PC-9 (cell line): ENCODE measurements around the gene COX10. TPM values are rescaled to one million over a fixed set of nuclear protein-coding genes. Genes with fewer than 3 reads are reported as not detected.
"Not testable (repeated sequence)": the region's sequence is repeated elsewhere in the genome, so short reads cannot be mapped to it uniquely, and the experiment has no call there.

Experiments used
- BruUV-seq: library from RNA; stranded (reverse); fragments of 400-500 nt; replicated peaks from 2 replicates; lab custom pipeline; 2021; lab: Mats Ljungman, UMichigan
- CTCF ChIA-PET: fragments of 300-600 bp; sonication (Branson Sonifier 250); formaldehyde crosslinking; loops from one replicate; lab custom pipeline; 2022; ENCODE audit warnings: antibody characterized with exemption; lab: Charles Lee
- POLR2A ChIA-PET: fragments of 300-600 bp; sonication (Branson Sonifier 250); formaldehyde crosslinking; loops from one replicate; lab custom pipeline; 2022; ENCODE audit warnings: antibody characterized with exemption; ENCODE audit not compliant: unreplicated experiment; lab: Charles Lee
- DNase-seq, 2 experiments: peaks; one replicate each; pipeline versions ENCODE4 v3.0.0 to v3.0.0-alpha.2; 2015 to 2022; ENCODE audit warnings: mixed read lengths in 1 of 2
- H2AFZ ChIP-seq: fragments of 200-600 bp; sonication (generic); 2 replicates; pipeline ENCODE4 v1.8.1; 2017; ENCODE audit warnings: antibody characterized with exemption
- H3F3A ChIP-seq: fragments of 200-600 bp; sonication (generic); 2 replicates; pipeline ENCODE4 v1.8.1; 2017; ENCODE audit warnings: antibody characterized with exemption, mild to moderate bottlenecking, low read depth; ENCODE audit not compliant: insufficient read depth
- H3K27ac ChIP-seq: fragments of 200-600 bp; sonication (generic); 2 replicates; pipeline ENCODE4 v1.6.1; 2016; ENCODE audit warnings: mixed run types
- H3K27me3 ChIP-seq: fragments of 200-600 bp; sonication (generic); 2 replicates; pipeline ENCODE4 v1.6.1; 2016; ENCODE audit warnings: low read depth, mixed run types; ENCODE audit not compliant: insufficient read depth
- H3K36me3 ChIP-seq: fragments of 200-600 bp; sonication (generic); 2 replicates; pipeline ENCODE4 v1.6.1; 2016; ENCODE audit warnings: low read depth, mixed run types
- H3K4me1 ChIP-seq: fragments of 200-600 bp; sonication (generic); replicated peaks from 2 replicates; pipeline ENCODE4 v1.6.1; 2016; ENCODE audit warnings: mixed run types; ENCODE audit not compliant: insufficient read depth
- H3K4me2 ChIP-seq: fragments of 200-600 bp; sonication (generic); 2 replicates; pipeline ENCODE4 v1.6.1; 2017; ENCODE audit warnings: mixed run types
- H3K4me3 ChIP-seq: fragments of 200-600 bp; sonication (generic); 2 replicates; pipeline ENCODE4 v1.6.1; 2016; ENCODE audit warnings: mixed run types
- H3K79me2 ChIP-seq: fragments of 200-600 bp; sonication (generic); 2 replicates; pipeline ENCODE4 v1.6.1; 2017; ENCODE audit warnings: low read depth, mixed run types
- H3K9me2 ChIP-seq: fragments of 200-600 bp; sonication (generic); 2 replicates; pipeline ENCODE4 v1.8.1; 2017; ENCODE audit warnings: mild to moderate bottlenecking; ENCODE audit not compliant: insufficient read depth
- H3K9me3 ChIP-seq: fragments of 200-600 bp; sonication (generic); 2 replicates; pipeline ENCODE4 v1.8.1; 2016; ENCODE audit warnings: low read depth; ENCODE audit not compliant: insufficient read depth
- H4K20me1 ChIP-seq: fragments of 200-600 bp; sonication (generic); 2 replicates; pipeline ENCODE4 v1.8.1; 2017; ENCODE audit not compliant: insufficient read depth
- EZH2 ChIP-seq: fragments of 200-600 bp; sonication (generic); IDR thresholded peaks from 2 replicates; pipeline ENCODE4 v1.8.0; 2017; ENCODE audit warnings: antibody characterized with exemption, low read depth
- intact Hi-C: fragments of 100-400 bp; cut with micrococcal nuclease; formaldehyde crosslinking; loops from one replicate; pipeline ENCODE4 v1.10.0; 2022; ENCODE audit not compliant: unreplicated experiment
- total RNA-seq: library from RNA; stranded (reverse); gene quantifications from 2 replicates; pipeline ENCODE4 v1.2.3, GENCODE V29; 2021
- TF ChIP-seq, protein P1 (sequence below): fragments of 200-600 bp; sonication (generic); conservative IDR thresholded peaks from 2 replicates; pipeline ENCODE4 v1.6.1; 2017; ENCODE audit warnings: mixed run types, antibody characterized with exemption, mild to moderate bottlenecking, moderate library complexity

Gene COX10
- total RNA-seq, 1 experiment from 2014 or later = 22.6 TPM

GRCh38 chr17:14168582-14168981 is 99.3 kb downstream of the COX10 start:
- Histone ChIP-seq H3K79me2 (no peaks in the 10 kb centered on the region), H3K4me3 (no peak overlapping the region), H3K36me3 (no peaks in the 10 kb centered on the region), H3K9me3 (no peaks in the 10 kb centered on the region; the same call in 1 of the 2 replicates), H3K4me2 (no peak overlapping the region), H3K27ac (no peak overlapping the region), H3K4me1 (no peaks in the 10 kb centered on the region), H3F3A (no peaks in the 10 kb centered on the region), H3K9me2 (no peaks in the 10 kb centered on the region), H4K20me1 (no peaks in the 10 kb centered on the region), H2AFZ (no peak overlapping the region), H3K27me3 (no peaks in the 10 kb centered on the region)
- ChIA-PET POLR2A (no interaction called here), CTCF (no interaction called here)
- DNase-seq = no peak
- TF ChIP-seq EZH2 = no peak
- TF ChIP-seq, protein P1, sequence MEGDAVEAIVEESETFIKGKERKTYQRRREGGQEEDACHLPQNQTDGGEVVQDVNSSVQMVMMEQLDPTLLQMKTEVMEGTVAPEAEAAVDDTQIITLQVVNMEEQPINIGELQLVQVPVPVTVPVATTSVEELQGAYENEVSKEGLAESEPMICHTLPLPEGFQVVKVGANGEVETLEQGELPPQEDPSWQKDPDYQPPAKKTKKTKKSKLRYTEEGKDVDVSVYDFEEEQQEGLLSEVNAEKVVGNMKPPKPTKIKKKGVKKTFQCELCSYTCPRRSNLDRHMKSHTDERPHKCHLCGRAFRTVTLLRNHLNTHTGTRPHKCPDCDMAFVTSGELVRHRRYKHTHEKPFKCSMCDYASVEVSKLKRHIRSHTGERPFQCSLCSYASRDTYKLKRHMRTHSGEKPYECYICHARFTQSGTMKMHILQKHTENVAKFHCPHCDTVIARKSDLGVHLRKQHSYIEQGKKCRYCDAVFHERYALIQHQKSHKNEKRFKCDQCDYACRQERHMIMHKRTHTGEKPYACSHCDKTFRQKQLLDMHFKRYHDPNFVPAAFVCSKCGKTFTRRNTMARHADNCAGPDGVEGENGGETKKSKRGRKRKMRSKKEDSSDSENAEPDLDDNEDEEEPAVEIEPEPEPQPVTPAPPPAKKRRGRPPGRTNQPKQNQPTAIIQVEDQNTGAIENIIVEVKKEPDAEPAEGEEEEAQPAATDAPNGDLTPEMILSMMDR = no peak
- intact Hi-C loops = no loop called here
- no TSS peak for BruUV-seq

DNA sequence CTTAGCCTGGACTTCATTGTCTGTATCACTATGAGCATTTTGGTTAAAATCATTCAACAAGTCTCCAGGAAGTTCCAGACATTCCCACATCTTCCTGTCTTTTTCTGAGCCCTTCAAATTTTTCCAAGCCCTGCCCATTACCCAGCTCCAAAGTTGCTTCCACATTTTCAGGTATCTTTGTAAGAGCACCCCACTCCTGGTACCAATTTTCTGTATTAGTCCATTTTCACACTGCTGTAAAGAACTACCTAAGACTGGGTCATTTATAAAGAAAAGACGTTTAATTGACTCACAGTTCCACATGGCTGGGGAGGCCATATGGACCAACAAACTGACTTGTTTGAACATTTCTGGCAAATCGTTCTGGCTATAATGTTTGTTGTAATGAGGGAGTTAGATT is 100.0 kb downstream of the COX10 start:
- Histone ChIP-seq H3K27me3 (no peaks in the 10 kb centered on the region), H3K79me2 (no peaks in the 10 kb centered on the region), H3K9me2 (no peaks in the 10 kb centered on the region), H3K4me3 (no peak overlapping the region), H3K36me3 (no peaks in the 10 kb centered on the region), H3K4me1 (no peaks in the 10 kb centered on the region), H3F3A (no peaks in the 10 kb centered on the region), H3K4me2 (no peak overlapping the region), H3K27ac (no peak overlapping the region), H3K9me3 (no peaks in the 10 kb centered on the region; the same call in 1 of the 2 replicates), H2AFZ (no peak overlapping the region), H4K20me1 (no peaks in the 10 kb centered on the region)
- CTCF ChIA-PET = no interaction called here
- intact Hi-C loops = no loop called here
- no peak for DNase-seq
- no peak for TF ChIP-seq EZH2
- TF ChIP-seq, protein P1 = no peak
- POLR2A ChIA-PET = no interaction called here
- no TSS peak for BruUV-seq

DNA sequence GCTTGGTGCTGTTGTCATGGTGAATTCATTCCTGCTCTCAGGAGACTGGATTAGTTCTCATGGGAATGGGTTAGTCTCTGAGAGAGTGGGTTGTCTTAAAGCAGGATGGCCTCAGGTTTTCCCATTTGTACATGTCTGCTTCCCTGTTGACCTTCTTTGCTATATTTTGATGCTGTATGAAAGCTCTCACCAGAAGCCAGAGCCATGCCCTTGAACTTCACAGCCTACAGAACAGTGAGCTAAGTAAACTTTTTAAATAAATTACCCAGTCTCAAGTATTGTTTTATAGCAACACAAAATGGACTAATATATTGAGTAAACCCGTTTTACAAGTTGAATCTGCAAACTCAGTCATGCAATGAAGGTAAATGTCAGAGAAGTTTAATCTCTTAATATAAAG is 100.6 kb downstream of the COX10 start:
- CTCF ChIA-PET = no interaction called here
- no peaks in the 10 kb centered on the region for H4K20me1 ChIP-seq
- no peak overlapping the region for H3K4me3 ChIP-seq
- no peaks in the 10 kb centered on the region for H3K36me3 ChIP-seq
- H3K27ac ChIP-seq = no peak overlapping the region
- TF ChIP-seq, protein P1 = no peak
- H3K9me3 ChIP-seq = no peaks in the 10 kb centered on the region; the same call in 1 of the 2 replicates
- no peak for DNase-seq
- H3K4me2 ChIP-seq = no peak overlapping the region
- H3K9me2 ChIP-seq = no peaks in the 10 kb centered on the region
- no TSS peak for BruUV-seq
- H3K79me2 ChIP-seq = no peaks in the 10 kb centered on the region
- H3K4me1 ChIP-seq = no peaks in the 10 kb centered on the region
- intact Hi-C loops = no loop called here
- POLR2A ChIA-PET = no interaction called here
- no peaks in the 10 kb centered on the region for H3F3A ChIP-seq
- no peaks in the 10 kb centered on the region for H3K27me3 ChIP-seq
- H2AFZ ChIP-seq = no peak overlapping the region

DNA sequence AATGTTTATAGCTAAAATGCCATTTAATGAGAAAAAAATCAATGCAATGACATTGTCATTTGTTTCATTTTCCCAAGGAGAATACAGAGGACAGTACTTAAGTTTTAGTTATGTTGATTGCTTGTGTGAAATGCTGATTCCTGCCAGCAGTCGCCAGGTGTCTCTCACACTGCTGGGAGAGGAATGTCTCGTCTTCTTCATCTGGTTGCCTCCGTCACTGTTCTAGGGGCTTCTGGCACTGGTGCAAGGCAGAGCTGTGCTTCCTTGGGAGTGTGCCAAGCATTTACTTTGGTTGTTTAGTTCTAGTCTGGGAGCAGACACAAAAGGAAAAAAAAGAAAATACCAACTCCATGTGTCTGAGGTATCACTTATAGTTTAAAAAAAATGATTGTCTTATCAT is 107.7 kb downstream of the COX10 start:
- H3K79me2 ChIP-seq, H3K9me3 ChIP-seq, H3F3A ChIP-seq, H3K4me2 ChIP-seq, H4K20me1 ChIP-seq, H3K4me3 ChIP-seq, CTCF ChIA-PET, POLR2A ChIA-PET, H3K27me3 ChIP-seq, H3K4me1 ChIP-seq, H3K9me2 ChIP-seq, DNase-seq, intact Hi-C loops, BruUV-seq, H3K27ac ChIP-seq, H2AFZ ChIP-seq, H3K36me3 ChIP-seq: not testable (repeated sequence)

DNA sequence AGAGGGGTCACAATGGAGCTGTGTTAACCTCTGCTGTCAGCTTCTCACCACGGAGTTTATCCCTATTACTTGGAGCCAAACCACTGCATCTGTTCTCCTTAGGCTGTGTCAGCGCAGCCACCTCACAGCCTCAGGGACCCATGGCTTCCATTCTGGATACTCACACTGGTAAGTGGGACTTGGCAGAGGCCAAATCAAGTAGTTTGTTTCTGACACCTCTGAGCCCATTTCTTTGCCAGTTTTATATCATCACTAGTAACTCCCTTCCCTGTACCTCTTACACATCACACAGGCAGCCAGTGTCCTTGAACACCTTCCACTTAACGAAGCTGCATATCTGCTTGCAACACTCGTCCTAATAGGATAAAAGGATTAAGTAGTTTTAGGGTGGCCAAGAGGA is 108.5 kb downstream of the COX10 start:
- H3K79me2 ChIP-seq, H3K36me3 ChIP-seq, H4K20me1 ChIP-seq, CTCF ChIA-PET, H2AFZ ChIP-seq, H3K27me3 ChIP-seq, H3K4me2 ChIP-seq, H3K27ac ChIP-seq, H3K9me3 ChIP-seq, H3F3A ChIP-seq, POLR2A ChIA-PET, H3K9me2 ChIP-seq, H3K4me3 ChIP-seq, DNase-seq, H3K4me1 ChIP-seq, BruUV-seq, intact Hi-C loops: not testable (repeated sequence)
